HepG2 (cell line): ENCODE measurements around the gene MTA3. TPM values are rescaled to one million over a fixed set of nuclear protein-coding genes. Genes with fewer than 3 reads are reported as not detected.

Experiments used
- CCAR2 ChIP-seq: fragments of 200-400 bp; formaldehyde crosslinking; optimal IDR thresholded peaks from 2 replicates; pipeline ENCODE3; 2018; ENCODE audit warnings: low read depth, mild to moderate bottlenecking, low read length, moderate library complexity
- MED1 ChIP-seq: sonication (generic); formaldehyde crosslinking; IDR thresholded peaks from 2 replicates; pipeline ENCODE4 v1.4.0; 2020; ENCODE audit warnings: missing genetic modification reagents
- MEIS1 ChIP-seq: sonication (generic); formaldehyde crosslinking; IDR thresholded peaks from 2 replicates; pipeline ENCODE4 v1.9.0; 2021; ENCODE audit warnings: mild to moderate bottlenecking, missing genetic modification reagents, moderate library complexity, borderline replicate concordance
- POLR2G ChIP-seq: fragments of 200-400 bp; formaldehyde crosslinking; IDR thresholded peaks from 2 replicates; pipeline ENCODE4 v1.6.1; 2018; ENCODE audit warnings: mild to moderate bottlenecking, low read depth, low read length, moderate library complexity
- REPIN1 ChIP-seq: sonication (generic); formaldehyde crosslinking; IDR thresholded peaks from 2 replicates; pipeline ENCODE4 v1.8.0; 2022; ENCODE audit warnings: missing genetic modification reagents, low read depth, mild to moderate bottlenecking, borderline replicate concordance
- SP140L ChIP-seq: sonication (generic); formaldehyde crosslinking; IDR thresholded peaks from 2 replicates; pipeline ENCODE4 v1.4.0; 2020; ENCODE audit warnings: missing genetic modification reagents, borderline replicate concordance
- U2AF2 ChIP-seq: fragments of 200-400 bp; formaldehyde crosslinking; IDR thresholded peaks from 2 replicates; pipeline ENCODE4 v1.6.1; 2017; ENCODE audit warnings: low read depth, mild to moderate bottlenecking, low read length
- ZNF414 ChIP-seq: sonication (generic); formaldehyde crosslinking; IDR thresholded peaks from 2 replicates; pipeline ENCODE4 v1.5.0; 2020; ENCODE audit warnings: missing genetic modification reagents
- ZNF543 ChIP-seq: sonication (generic); formaldehyde crosslinking; IDR thresholded peaks from 2 replicates; pipeline ENCODE4 v1.4.0; 2020; ENCODE audit warnings: mild to moderate bottlenecking, missing genetic modification reagents
- polyA plus RNA-seq, 8 experiments: library from polyadenylated mRNA; depleted of rRNA in 3 of 8; stranded (reverse) in 7 of 8; unstranded in 1 of 8; fragments of >200 nt; fragmentation: Illumina TruSeq in 4 of 8; extraction: Trizol in 4 of 8; gene quantifications; 2 replicates each; pipeline versions ENCODE4 v1.2.1 to v1.2.3, GENCODE V29; 2011 to 2016; ENCODE audit warnings: low read depth in 4 of 8, missing spikeins in 1 of 8, mixed read lengths in 1 of 8; ENCODE audit not compliant: insufficient read depth in 1 of 8
- total RNA-seq, 5 experiments: library from RNA; depleted of rRNA; stranded (reverse); fragments of >200 nt; fragmentation: Illumina TruSeq; extraction: Trizol; gene quantifications; 2 replicates each; pipeline ENCODE4 v1.2.3, GENCODE V29; 2016; ENCODE audit warnings: low read depth in 1 of 5
- TF ChIP-seq, protein P1 (sequence below): sonication (generic); formaldehyde crosslinking; IDR thresholded peaks from 2 replicates; pipeline ENCODE4 v1.5.1; 2020; ENCODE audit warnings: missing genetic modification reagents, mild to moderate bottlenecking, borderline replicate concordance
- TF ChIP-seq, protein P2 (sequence below): IDR thresholded peaks from 2 replicates; pipeline ENCODE4 v1.6.1; 2016; ENCODE audit warnings: missing compliant biosample characterization, missing genetic modification reagents, borderline replicate concordance
- TF ChIP-seq, protein P3 (sequence below): IDR thresholded peaks from 2 replicates; pipeline ENCODE4 v1.6.1; 2016; ENCODE audit warnings: missing genetic modification reagents, missing compliant biosample characterization

The MTA3 gene
- total and polyA plus RNA-seq, 2 of the 13 experiments (the other 11 are each of a cell fraction or from before 2014, with no cell fraction given) = 48.8 to 77.8 TPM

DNA sequence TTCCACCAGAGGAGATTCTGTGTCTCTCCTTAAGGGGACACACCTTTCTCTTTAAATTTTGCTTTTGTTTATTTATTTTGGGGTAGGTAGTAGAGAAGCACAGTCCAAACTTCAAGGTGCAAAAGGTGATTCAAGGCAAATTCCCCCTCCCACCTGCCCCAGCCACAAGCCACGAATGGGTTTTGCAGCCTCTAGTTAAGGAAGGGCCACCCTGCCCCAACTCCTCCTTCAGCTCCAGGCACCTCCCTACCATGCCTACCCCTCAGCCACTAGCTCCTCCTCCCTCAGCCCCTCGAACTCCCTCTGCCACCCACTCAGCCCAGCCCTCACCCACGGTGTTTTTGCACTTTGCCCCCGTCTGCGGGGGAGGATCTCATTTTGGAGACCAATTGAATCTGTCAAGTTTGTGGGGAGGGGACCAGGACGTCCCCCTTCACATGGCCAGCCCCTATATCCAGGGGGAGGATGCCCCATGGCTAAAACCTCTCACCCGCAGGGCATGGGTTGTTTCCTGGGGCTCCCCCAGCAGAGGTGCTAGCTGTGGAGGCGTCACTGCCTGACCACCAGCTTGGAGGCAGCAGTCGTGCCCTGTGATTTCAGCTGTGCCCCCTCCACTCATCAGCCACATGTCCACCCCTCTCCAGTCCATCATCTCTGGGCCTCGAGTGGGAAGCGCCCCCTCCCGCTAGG, 219.5 kb downstream of the MTA3 start (continued):
- TF ChIP-seq, protein P1, sequence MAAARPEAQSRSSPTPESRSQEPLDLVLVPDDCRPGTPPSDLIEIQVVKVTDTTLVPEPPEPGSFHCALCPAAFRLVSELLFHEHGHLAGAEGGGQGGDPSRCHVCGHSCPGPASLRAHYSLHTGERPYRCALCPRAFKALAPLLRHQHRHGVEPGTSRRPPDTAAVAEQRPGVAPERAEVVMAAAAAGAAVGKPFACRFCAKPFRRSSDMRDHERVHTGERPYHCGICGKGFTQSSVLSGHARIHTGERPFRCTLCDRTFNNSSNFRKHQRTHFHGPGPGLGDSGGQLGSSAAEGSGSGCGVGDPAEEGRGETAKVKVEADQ = peak; percentile 7; the same call in 1 of the 2 replicates
- TF ChIP-seq MEIS1 (CRISPR knock-in tag) (peak; percentile 65; the same call in 1 of the 2 replicates), ZNF414 (CRISPR knock-in tag) (peak; percentile 40; the same call in 1 of the 2 replicates), MED1 (CRISPR knock-in tag) (no peak), CCAR2 (no peak), SP140L (CRISPR knock-in tag) (no peak), REPIN1 (CRISPR knock-in tag) (no peak), ZNF543 (CRISPR knock-in tag) (no peak), U2AF2 (no peak), POLR2G (no peak)
- TF ChIP-seq, protein P2, sequence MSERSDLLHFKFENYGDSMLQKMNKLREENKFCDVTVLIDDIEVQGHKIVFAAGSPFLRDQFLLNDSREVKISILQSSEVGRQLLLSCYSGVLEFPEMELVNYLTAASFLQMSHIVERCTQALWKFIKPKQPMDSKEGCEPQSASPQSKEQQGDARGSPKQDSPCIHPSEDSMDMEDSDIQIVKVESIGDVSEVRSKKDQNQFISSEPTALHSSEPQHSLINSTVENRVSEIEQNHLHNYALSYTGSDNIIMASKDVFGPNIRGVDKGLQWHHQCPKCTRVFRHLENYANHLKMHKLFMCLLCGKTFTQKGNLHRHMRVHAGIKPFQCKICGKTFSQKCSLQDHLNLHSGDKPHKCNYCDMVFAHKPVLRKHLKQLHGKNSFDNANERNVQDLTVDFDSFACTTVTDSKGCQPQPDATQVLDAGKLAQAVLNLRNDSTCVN (CRISPR knock-in tag) = no peak
- TF ChIP-seq, protein P3, sequence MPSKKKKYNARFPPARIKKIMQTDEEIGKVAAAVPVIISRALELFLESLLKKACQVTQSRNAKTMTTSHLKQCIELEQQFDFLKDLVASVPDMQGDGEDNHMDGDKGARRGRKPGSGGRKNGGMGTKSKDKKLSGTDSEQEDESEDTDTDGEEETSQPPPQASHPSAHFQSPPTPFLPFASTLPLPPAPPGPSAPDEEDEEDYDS (CRISPR knock-in tag) = no peak
- TF ChIP-seq, all 625 proteins: peak for 79
